GM19455 (cell line): ENCODE measurements around the gene EGFLAM.

Experiments
- ATAC-seq: cut with Tn5 transposase; IDR thresholded peaks from one replicate; pipeline ENCODE4 v1.9.1; 2021; ENCODE audit not compliant: unreplicated experiment

Gene EGFLAM

DNA sequence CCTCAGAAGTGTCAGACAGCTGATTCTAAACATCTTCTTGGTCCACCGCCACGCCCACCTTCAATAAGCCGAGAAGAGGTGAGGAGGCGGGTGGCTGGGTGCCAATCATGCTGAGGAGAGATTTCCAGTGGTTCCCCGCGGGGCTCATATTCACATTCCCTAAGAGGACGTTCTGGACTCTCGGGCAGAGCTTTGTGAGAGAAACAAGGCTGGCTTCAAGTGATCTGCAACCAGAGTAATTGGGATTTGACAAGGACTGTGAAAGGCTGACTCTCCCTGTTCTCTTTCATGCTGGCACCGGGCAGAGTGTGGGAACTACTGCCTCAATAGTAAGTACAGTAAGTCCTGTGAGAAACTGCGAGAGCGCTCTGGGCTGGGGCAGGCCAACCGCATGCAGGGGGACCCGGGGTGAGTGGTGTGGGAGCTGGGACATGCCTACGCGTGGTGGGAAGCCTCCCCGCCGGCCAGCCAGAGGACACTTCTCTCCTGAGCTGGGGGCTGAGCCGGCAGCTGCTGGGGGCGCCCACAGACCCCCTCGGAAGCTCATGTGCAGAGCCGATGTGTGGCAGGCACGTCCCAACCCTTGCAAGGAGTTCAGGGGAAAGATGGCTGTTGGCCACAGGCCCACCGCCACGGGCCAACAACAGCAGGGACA, 187.1 kb downstream of the EGFLAM start:
- ATAC-seq, result no peak

DNA sequence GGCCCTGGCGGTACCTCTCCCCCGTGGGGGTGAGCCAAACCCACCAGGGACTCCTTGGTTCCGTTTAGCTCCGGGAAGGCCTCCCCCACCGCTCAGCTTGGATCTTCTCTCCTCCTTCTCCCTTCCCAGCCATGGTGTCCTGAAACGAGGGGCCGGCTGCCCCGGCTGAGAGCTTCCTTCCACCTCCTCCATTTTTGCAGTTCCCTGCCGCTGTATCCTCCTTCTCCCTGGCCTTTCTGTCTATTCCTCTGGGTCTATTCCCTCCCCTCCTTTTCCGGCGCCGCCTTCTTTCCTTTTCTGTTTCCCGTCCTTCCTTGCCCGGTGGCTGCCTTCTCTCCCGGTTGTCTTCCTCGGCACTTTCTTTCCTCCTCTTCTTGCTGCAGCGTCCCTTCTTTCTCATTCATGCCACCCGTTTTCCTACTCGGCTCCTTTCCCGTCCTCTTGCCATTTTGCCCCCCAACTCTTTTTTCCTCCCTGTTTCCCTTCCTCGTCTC, 187.7 kb downstream of the EGFLAM start:
- ATAC-seq, result no peak

DNA sequence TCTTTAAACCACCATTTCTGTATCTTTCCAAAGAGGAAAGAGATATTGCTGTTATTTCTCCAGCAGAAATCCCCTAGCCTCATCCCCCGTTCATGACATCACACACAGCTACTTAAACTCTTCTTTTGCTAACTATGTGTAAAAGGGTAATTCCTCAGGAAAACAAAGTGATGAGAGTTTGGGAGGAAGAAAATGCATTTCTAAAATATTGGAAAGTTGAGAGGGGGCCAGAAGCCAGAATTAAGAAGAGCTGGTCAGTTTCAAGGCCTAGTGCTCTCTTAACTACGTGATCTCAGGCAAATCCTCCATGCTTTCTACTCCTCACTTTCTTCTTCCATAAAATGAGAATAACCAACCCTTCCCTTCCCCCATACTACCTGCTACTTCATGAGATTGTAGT, 188.7 kb downstream of the EGFLAM start:
- no peak for ATAC-seq

DNA sequence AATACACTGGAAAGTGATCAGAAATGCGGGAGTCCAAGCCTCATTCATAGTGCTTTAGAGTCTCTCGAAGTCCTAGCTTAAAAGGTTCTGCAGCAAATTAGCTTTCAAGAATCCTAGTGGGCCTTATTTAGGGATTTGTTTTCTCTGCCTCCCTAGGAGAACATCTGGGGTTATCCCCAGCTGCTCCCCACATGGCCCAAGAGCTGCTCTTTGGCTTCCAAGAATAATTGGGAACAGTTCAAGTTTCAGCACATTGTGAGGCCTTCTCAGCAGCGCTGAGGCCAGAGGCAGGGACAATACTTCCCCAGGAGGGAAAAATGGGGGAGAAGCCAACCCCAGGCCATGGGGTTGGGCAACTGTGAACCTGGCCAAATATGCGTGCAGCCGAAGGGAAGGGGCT, 189.4 kb downstream of the EGFLAM start:
- no peak for ATAC-seq

DNA sequence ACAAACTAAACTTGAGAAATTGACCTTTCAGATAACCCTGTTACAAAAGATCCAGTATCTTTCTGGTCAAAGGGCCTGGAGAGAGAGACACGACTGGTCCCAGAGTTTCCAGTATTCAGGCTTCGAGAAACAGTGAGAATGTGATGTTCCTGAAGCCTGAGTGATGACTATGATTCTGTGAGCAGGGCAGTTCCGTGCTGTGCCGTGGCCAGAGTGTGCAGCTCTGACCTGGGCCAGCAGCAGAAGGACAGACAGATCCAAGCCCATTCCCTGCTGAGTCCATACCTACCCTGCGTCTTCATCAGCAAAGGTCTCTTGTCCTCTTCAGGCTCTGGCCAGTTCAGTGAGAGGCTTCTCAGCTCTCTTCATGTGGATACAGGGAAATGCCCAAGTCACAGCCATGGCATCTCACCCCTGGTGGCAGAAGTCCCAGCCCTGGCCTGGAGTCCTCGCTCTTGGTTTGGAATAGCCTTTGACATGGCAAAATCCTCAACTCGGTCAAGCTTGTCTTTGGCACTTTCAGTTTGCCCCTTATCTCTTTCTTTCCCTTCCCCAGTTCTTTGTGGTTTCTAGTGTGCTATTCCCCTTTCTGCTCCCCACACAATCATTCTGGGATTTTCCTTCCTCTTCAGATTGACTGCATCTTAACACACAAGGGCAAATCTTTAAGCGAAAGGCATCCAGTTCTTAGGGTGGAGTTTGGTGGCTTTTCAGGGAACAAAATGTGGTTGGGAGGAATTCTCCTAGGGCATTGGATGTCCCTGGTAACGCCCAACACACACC, 190.4 kb downstream of the EGFLAM start:
- ATAC-seq, result no peak

DNA sequence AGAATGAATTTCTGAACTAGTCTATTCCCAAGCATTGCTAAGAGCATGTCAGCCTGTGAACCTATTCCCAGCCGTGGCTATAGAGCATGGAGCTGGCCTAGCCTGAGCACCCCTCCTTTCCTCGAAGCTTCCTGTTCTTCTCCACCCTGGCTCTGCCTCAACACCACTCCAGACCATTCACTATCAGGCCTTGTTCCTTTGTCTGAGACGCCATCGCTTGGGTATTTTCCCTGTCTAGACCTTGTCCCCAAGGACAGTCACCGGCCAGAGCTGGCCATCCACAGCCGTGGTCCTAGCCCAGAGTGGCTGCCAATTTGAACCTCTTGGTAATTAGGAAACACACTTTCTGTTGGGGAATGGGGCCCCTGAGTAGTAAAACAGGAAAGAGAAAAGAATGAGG, 192.3 kb downstream of the EGFLAM start:
- no peak for ATAC-seq

DNA sequence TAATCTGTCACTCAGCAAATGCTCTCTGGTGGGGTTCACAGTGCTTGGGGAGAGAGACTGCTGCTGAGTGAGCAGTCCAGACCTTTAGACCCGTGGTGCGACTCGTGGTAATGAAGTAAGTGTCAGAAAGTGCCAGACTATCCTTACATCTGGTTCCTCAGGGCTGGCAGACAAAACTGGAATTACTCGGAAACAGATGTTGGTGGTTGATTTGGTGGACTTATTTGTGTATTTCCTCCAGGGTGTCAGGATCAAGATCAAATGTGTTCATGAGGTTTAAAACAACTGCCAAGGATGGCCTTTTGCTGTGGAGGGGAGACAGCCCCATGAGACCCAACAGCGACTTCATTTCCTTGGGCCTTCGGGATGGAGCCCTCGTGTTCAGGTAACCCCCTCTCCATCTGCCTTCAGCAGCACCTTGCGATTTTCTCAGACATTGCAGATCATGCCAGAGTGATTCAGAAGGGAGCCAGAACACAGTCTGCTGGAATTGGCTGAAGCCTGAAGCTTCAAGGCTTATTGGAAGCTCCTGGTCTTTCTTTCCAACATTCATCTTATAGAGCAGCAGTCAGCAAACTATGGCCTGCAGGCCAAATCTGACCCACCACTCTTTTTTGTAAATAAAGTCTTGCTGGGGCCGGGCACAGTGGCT, 192.8 kb downstream of the EGFLAM start:
- no peak for ATAC-seq

DNA sequence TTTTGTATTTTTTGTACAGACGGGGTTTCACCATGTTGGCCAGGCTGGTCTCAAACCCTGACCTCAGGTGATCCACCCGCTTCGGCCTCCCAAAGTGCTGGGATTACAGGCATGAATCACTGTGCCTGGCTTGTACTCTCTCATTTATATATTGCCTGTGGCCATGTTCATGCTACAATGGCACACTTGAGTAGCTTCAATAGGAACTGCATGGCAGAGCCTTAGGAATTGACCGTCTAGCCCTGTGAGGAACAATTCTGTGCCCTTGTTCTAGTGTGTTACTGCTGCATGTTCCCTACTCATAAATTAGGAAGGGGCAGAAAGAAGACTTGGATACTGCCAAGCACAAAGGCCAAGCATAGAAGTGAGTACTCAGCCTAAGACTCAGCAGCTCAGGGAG, 193.8 kb downstream of the EGFLAM start:
- no peak for ATAC-seq

DNA sequence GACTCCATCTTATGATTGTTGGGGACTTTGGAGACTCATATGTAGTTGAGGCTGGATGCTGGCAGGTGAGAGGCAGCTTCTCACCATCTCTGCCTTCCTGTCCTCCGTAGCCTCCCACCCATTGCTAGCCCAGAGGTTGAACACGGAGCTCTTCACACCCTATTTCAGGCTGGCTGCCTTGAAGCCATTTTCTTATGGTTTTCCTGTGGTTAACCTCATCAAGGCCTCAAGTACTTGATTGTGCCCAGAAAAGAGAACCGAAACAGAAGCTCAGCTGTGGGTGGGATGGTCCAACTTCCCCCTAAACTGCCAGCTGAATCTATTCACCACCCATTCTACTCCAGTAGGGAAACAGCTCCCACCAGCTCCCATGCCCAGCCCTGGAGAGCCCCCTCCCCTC, 195.1 kb downstream of the EGFLAM start:
- ATAC-seq, result peak; percentile 100

DNA sequence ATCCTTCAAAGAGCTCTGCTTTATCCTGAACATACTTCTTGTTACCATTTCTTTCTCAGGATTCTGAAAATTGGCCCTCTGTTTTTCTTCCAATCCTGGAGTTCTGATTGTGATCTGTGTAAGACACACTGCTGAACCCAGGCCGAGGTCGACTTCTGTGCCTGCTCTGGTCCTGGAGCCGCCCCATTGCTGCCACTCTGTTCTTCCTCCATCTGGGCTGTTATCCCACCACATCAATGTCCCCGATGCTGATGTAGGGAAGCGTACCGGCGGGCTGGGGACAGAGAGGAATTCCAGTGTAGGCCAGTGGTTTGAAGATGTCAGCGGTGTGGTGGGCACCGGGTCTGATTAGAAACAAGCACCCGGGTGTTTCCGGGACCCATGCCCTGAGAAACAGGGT, 195.6 kb downstream of the EGFLAM start:
- ATAC-seq, result peak; percentile 10

DNA sequence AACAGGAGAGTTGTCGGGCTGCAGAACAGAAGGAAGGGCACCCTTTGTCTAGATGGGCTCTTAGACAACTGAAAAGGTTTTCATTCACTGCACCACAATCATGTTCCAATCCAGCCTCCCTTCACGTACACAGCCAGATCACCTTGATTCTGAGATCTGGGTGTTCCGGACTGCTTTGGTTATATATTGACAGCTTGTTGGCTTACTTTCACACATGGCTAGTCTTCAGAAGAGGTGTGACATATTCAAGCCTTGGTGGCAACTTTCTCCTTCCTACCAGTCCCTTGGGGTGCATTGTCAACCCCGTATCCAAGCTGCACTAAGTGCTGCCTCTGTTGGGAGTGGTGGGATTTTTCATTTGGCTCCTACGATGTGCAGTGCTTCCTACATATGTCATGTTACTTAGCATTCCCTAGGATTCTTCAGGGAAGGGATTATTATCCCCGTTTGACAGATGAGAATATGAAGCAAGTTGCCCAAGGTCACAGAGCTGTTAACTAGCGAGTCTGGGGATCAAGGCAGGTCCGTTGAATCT, 197.5 kb downstream of the EGFLAM start:
- no peak for ATAC-seq

DNA sequence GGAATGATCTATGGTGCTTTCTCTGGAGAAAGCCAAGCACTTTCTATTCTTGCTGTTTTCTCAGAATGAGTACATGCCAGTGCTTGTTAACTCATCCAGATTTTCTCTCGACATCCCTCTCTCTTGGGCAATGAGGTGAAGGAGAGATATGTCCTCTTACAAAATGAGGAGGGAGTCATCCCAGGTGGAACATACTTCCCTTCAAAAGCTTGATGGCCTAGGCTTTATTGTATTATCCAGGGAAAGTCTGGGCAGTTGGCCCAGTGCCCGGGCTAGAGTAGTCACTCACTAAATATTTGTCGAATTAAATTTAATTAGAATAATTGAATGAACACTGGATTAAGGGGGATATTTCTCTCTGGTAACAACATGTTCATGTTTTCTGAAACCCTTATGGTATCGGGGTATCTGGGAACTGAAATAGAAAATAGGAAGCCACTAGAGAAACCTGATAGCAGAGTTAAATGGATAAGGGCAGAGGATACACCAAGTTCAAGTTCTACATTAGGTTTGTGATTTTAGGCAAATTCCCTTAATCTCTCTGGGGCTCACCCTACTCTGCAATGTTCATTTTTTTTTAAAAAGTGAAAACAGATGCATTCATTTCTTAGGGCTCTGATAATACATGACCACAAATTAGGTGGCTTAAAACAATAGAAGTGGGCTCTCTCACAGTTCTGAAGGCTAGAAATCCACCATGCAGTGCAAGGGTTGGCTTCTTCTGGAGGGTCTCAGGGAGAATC, 198.5 kb downstream of the EGFLAM start:
- ATAC-seq, result no peak

DNA sequence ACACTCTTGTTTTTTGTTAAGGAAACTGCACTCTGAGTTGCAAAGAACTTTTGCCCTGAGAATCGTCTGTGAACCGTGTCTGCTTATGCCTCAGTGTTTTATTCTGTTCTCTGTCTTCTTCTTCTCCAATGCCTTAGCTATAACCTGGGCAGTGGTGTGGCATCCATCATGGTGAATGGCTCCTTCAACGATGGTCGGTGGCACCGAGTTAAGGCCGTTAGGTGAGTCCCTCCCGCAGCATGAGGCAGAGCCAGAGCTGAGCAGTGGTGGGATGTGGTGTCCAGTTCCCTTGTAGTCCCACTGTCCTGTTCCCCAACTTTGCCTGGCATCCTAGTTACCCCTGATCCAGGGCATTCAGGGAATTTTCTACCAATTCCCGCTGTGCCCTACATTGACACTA, 199.8 kb downstream of the EGFLAM start:
- ATAC-seq, result no peak

DNA sequence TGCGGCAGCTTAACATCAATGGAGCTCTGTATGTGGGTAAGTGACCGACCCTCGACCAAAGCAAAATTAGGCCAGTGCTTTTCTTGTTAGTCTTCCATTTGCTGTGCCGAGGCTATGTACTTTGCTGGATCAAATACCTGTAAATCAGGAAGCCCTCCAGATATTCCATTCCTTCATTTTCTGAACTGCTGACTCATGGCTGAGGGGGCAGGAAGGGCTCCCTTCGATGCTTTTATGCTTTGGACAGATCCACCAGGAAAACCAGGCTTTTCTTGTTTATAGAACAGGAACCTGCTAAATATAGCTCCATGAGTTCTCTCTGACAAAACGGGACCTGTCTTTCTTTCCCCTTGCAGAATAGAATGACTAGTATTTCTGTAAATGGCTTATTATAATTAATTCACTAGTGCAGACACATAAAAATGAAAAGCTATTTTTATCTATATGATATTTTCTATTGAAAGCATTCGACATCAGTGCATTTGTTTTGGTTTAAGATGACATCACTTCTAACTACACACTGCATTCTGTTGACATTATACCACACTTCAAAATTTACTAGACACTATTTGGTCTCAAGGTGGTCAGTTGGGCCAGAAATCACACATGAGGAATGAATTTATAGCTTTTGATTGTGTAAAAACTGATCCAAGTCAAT, 204.7 kb downstream of the EGFLAM start:
- no peak for ATAC-seq

DNA sequence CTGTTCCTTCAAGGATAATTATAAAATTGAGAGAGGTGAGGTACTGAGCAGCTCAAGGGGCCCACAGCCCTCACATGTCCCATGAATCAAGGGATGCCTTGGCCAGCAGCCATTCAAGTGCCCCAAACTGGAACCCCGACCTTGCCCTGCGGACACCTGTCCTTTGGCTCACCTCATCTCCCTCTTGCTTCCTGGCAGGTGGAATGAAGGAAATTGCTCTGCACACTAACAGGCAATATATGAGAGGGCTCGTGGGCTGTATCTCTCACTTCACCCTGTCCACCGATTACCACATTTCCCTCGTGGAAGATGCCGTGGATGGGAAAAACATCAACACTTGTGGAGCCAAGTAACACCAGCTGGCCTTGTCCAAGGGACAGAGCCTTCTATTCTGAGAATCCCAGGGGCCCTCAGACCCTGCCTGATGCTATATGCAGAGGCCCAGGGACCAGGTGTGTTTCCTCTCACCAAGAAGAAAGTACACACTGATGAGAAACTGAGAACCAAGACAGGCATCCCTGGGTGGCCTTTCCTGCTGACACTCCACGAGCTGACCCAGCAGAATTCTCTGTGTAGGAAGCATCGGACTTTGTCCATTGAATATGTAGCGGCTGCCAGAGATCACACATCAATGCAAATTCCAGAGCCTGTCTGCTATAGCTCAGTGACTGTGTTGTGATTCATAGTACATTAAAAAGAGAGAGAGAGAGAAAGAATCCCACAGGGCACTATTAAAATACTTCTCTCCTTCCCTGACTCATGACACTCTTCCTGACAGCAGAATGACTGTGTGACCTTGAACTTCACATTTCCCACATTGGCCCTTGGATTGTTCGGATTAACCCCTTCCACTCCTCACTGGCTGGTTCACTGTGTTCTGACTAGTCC, 205.5 kb downstream of the EGFLAM start:
- ATAC-seq, result no peak

DNA sequence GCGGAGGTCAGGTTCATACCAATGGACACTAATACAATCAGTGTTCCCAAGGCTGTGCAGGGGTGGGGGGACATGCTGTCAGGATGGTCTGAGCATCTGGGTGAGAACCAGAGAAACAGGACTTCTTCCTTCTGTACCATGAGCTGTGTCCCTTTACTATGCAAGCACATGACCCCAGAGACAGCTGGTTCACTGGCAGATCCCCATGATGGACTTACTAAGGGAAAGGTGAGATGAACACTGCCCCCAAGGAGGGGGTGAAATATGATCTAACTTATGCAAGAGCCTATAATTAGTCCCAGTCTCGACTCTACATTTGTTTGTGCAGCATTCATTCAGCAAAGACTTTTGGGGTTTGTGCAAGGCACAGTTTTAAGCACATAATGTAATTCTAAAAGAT, 206.7 kb downstream of the EGFLAM start:
- ATAC-seq, result no peak

DNA sequence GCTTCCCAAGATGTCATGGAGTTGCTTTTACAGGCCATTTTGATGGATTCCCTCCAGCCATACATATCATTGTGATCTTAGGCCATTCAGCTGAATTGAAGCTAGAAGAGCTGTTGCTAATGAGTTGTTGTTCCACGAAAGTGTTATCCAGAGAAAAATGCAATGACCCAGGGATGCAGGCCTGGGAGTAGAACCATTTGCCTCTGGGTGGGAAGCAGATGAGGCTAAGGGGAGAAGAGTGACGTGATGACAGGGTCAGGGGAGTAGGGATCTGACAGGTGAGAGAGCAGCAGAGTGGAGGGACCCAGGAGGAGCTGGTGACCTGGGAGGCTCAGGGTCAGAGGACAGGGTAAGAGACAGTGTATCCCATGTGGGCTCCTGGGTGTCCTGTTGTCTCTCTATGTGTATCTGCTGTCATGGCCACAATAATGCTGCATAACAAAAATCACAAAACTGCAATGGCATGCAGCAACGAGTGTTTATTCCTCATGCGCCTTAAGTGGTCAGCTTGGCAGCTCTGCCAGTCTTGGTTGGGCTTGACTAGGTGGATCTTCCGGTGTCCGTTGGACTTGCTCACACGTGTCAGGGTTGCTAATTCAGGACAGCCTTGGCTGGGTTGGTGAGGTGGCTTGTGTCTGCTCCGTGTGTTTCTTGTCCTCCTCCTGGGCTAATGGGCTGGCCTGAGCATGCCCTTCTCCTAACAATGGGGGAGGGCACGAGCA, 207.5 kb downstream of the EGFLAM start:
- ATAC-seq, result no peak

DNA sequence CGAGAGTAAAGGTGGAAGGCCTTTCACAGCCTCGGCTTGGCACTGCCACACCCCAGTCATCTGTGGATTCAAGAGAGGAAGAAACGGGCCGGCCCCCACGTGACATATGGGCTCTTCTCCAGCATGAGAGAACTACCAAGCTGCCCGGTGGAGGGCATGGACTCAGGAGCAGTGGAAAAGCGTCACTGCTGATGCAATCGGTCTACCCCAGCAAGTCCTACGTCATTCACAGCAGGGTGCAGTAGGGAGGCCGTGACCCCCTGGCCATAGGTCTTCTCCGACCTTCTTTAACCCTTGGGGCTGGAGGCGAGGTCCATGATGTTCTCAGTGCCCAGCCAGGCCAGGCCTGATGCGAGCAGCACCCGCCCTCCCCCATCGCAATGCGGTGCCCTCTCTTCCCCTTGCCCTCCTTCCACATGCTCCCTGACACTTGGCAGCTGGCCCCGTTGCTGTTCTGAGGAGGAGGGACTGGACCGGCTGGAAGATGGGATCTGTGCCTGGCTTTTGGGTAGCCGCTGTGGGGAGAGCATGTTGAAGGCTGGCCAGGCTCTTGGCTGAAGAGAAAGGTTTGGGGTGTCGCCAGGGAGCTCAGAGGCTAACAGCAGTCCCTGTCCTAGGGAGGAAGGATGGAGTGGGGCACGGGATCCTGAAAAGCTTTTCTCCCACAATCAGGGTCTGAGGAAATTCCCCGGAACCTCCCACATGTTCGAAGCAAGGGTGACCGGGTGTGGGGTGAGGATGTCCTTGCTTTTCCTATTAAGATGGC, 208.2 kb downstream of the EGFLAM start:
- ATAC-seq, result no peak
